T-cell (primary cell): ENCODE measurements around the gene CCDC30. TPM values are rescaled to one million over a fixed set of nuclear protein-coding genes. Genes with fewer than 3 reads are reported as not detected.
"Not testable (repeated sequence)": the region's sequence is repeated elsewhere in the genome, so short reads cannot be mapped to it uniquely, and the experiment has no call there.

Source experiments
- ATAC-seq, 4 experiments: fragments of 200-7000 bp in 3 of 4; fragments of 150-1000 bp in 1 of 4; cut with Tn5 transposase; replicated peaks in 1 of 4; 1 replicate in 3 of 4; 2 replicates in 1 of 4; pipeline ENCODE4 v1.10.0; 2021; ENCODE audit warnings: moderate library complexity in 3 of 4, mild to moderate bottlenecking in 2 of 4, moderate number of reproducible peaks in 1 of 4
- CTCF ChIA-PET, 2 donors: fragments of 300-600 bp; sonication (Branson Sonifier 250); formaldehyde crosslinking; loops; one replicate each; lab custom pipeline; 2022; ENCODE audit warnings: antibody characterized with exemption in 2 of 2; lab: Charles Lee
- POLR2A ChIA-PET, 2 donors: fragments of 300-600 bp; sonication (Branson Sonifier 250); formaldehyde crosslinking; loops; one replicate each; lab custom pipeline; 2022; ENCODE audit warnings: antibody characterized with exemption in 2 of 2; lab: Charles Lee
- DNase-seq, 35 experiments: peaks; one replicate each; pipeline versions ENCODE4 v3.0.0 to v3.0.0-alpha.2; 2013 to 2023
- H3K27ac ChIP-seq: one replicate; pipeline ENCODE4 v1.5.1; 2013; ENCODE audit warnings: low read length
- H3K27me3 ChIP-seq, 2 experiments: replicated peaks in 1 of 2; 1 replicate in 1 of 2; 2 replicates in 1 of 2; pipeline versions ENCODE4 v1.6.1 to v1.7.0; 2013; ENCODE audit warnings: low read length in 1 of 2, mixed read lengths in 1 of 2; ENCODE audit not compliant: control insufficient read depth in 2 of 2, insufficient read depth in 2 of 2; ENCODE audit errors: extremely low read depth in 1 of 2
- H3K36me3 ChIP-seq, 2 donors: 1 replicate in 1 of 2; 2 replicates in 1 of 2; pipeline versions ENCODE4 v1.6.1 to v1.7.0; 2013; ENCODE audit warnings: low read length in 1 of 2; ENCODE audit not compliant: control insufficient read depth in 2 of 2, insufficient read depth in 1 of 2; ENCODE audit errors: extremely low read depth in 1 of 2
- H3K4me1 ChIP-seq, 2 experiments: 1 replicate in 1 of 2; 2 replicates in 1 of 2; pipeline versions ENCODE4 v1.6.1 to v1.7.0; 2013; ENCODE audit warnings: low read length in 2 of 2, mixed read lengths in 1 of 2; ENCODE audit not compliant: insufficient read depth in 2 of 2, control insufficient read depth in 1 of 2; ENCODE audit errors: extremely low read depth in 1 of 2
- H3K4me3 ChIP-seq, 2 donors: 1 replicate in 1 of 2; 2 replicates in 1 of 2; pipeline versions ENCODE4 v1.5.1 to v1.7.0; 2013; ENCODE audit warnings: mild to moderate bottlenecking in 2 of 2, low read length in 1 of 2, moderate library complexity in 1 of 2; ENCODE audit not compliant: control insufficient read depth in 1 of 2; ENCODE audit errors: extremely low read depth in 1 of 2
- H3K9me3 ChIP-seq: 2 replicates; pipeline ENCODE4 v1.7.0; 2013
- H3K27ac Mint-ChIP-seq, 2 donors: one replicate each; pipeline ENCODE4 v1.8.0; 2020 to 2021; ENCODE audit warnings: mild to moderate bottlenecking in 2 of 2, mixed read lengths in 2 of 2
- H3K27me3 Mint-ChIP-seq, 2 donors: one replicate each; pipeline ENCODE4 v1.8.0; 2021 to 2022; ENCODE audit warnings: mixed read lengths in 2 of 2
- H3K36me3 Mint-ChIP-seq: one replicate; pipeline ENCODE4 v1.8.0; 2021; ENCODE audit warnings: mixed read lengths
- H3K4me1 Mint-ChIP-seq, 3 donors: one replicate each; pipeline ENCODE4 v1.8.0; 2020 to 2022; ENCODE audit warnings: mixed read lengths in 3 of 3, mild to moderate bottlenecking in 1 of 3
- H3K4me3 Mint-ChIP-seq, 3 donors: one replicate each; pipeline ENCODE4 v1.8.0; 2020 to 2022; ENCODE audit warnings: mild to moderate bottlenecking in 3 of 3, mixed read lengths in 3 of 3, moderate library complexity in 3 of 3
- H3K9me3 Mint-ChIP-seq, 3 donors: one replicate each; pipeline ENCODE4 v1.8.0; 2020 to 2022; ENCODE audit warnings: mixed read lengths in 3 of 3
- WGBS: methylation state at CpG from one replicate; pipeline ENCODE4 v1.1.5; 2013; ENCODE audit warnings: missing lambda C conversion rate; ENCODE audit not compliant: insufficient coverage; 5-methylcytosine and 5-hydroxymethylcytosine counted together
- total RNA-seq, 35 experiments: library from RNA in 6 of 35; stranded (reverse) in 6 of 35; fragments of 120-200 nt in 1 of 35; gene quantifications; one replicate each; pipeline versions ENCODE4 v1.2.1 to v1.2.4 and lab custom pipeline; 2013 to 2026

The CCDC30 gene
- total RNA-seq, 5 donors from 2014 or later (not counting 1 experiment from before 2014, with no cell fraction given): 3.3 to 6.3 (median 4.3) TPM

- Histone ChIP-seq H3K27ac (no peak overlapping the region), H3K36me3 (no peaks in the 10 kb centered on the region), H3K4me1 (no peaks in the 10 kb centered on the region), H3K27me3 (no peaks in the 10 kb centered on the region), H3K4me3 (no peak overlapping the region), H3K9me3 (no peaks in the 10 kb centered on the region)
- ATAC-seq: no peak
- Mint-ChIP-seq H3K9me3 (no peaks in the 10 kb centered on the region), H3K27ac (no peak overlapping the region), H3K4me1 (no peaks in the 10 kb centered on the region), H3K27me3 (no peaks in the 10 kb centered on the region), H3K4me3 (no peak overlapping the region), H3K36me3 (peaks cover 6% of the 10 kb centered on the region)
- ChIA-PET CTCF (no interaction called here), POLR2A (no interaction called here)
- DNase-seq: no peak
- WGBS: 0% methylated on average over 1 of the region's 2 CpGs
These were observed 155.8 kb downstream of the CCDC30 start for GRCh38 chr1:42618866-42619265.

GRCh38 chr1:42620307-42620706 is 157.2 kb downstream of the CCDC30 start:
- WGBS: no CpG with 5 or more reads among the region's 2 CpGs
- H3K36me3 Mint-ChIP-seq: peaks cover 3% of the 10 kb centered on the region
- H3K4me3 ChIP-seq: no peak overlapping the region
- H3K9me3 Mint-ChIP-seq: no peaks in the 10 kb centered on the region
- no peaks in the 10 kb centered on the region for H3K4me1 Mint-ChIP-seq
- no peak for ATAC-seq
- POLR2A ChIA-PET: no interaction called here
- no peak for DNase-seq
- H3K27me3 Mint-ChIP-seq: no peaks in the 10 kb centered on the region
- no peak overlapping the region for H3K27ac ChIP-seq
- no peaks in the 10 kb centered on the region for H3K9me3 ChIP-seq
- no peaks in the 10 kb centered on the region for H3K36me3 ChIP-seq
- no peaks in the 10 kb centered on the region for H3K4me1 ChIP-seq
- H3K4me3 Mint-ChIP-seq: no peak overlapping the region
- H3K27me3 ChIP-seq: no peaks in the 10 kb centered on the region
- CTCF ChIA-PET: interaction anchor here in 1 of 2 donors (0.7 kb wide), 1 partner anchor 19 kb away, joined by 4 read pairs; no protein-coding TSS in a partner anchor
- H3K27ac Mint-ChIP-seq: no peak overlapping the region

GRCh38 chr1:42621180-42621579 is 158.1 kb downstream of the CCDC30 start:
- POLR2A ChIA-PET, H3K36me3 ChIP-seq, ATAC-seq, H3K27me3 ChIP-seq, H3K4me3 Mint-ChIP-seq, DNase-seq, H3K9me3 ChIP-seq, H3K9me3 Mint-ChIP-seq, H3K36me3 Mint-ChIP-seq, CTCF ChIA-PET, H3K4me1 ChIP-seq, H3K4me1 Mint-ChIP-seq, H3K27me3 Mint-ChIP-seq, H3K4me3 ChIP-seq, H3K27ac ChIP-seq, H3K27ac Mint-ChIP-seq: not testable (repeated sequence)
- WGBS: 100% methylated on average over 2 of the region's 4 CpGs

GRCh38 chr1:42627205-42627604 is 164.1 kb downstream of the CCDC30 start:
- CTCF ChIA-PET, H3K9me3 Mint-ChIP-seq: not testable (repeated sequence)
- WGBS: no CpG with 5 or more reads among the region's 3 CpGs

DNA sequence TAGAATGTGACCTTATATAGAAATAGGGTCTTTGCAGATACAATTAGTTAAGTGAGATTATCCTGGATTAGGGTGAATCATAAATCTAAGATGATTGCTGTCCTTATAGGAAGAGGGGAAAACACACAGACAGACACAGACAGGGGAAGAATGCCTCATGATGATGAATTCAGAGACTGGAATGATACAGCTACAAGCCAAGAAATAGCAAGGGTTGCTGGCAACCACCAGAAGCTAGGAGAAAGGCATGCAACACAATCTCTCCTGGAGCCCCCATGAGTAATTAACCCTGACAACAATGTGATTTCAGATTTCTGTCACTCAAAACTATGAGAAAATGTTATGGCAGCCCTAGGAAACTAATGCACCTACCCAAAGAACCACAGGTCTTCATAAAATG is 176.0 kb downstream of the CCDC30 start:
- Histone ChIP-seq H3K4me1 (no peaks in the 10 kb centered on the region), H3K36me3 (no peaks in the 10 kb centered on the region), H3K27ac (no peak overlapping the region), H3K9me3 (no peaks in the 10 kb centered on the region), H3K27me3 (no peaks in the 10 kb centered on the region), H3K4me3 (no peak overlapping the region)
- CTCF ChIA-PET: no interaction called here
- ATAC-seq (no peak), DNase-seq (no peak)
- POLR2A ChIA-PET: no interaction called here
- H3K27me3 Mint-ChIP-seq: no peaks in the 10 kb centered on the region
- no peaks in the 10 kb centered on the region for H3K9me3 Mint-ChIP-seq
- H3K4me1 Mint-ChIP-seq: no peaks in the 10 kb centered on the region
- no peak overlapping the region for H3K4me3 Mint-ChIP-seq
- no peak overlapping the region for H3K27ac Mint-ChIP-seq
- peaks cover 4% of the 10 kb centered on the region for H3K36me3 Mint-ChIP-seq

More at GRCh38 chr1:42627205-42627604, 164.1 kb downstream of the CCDC30 start:
- H3K9me3 ChIP-seq, ATAC-seq, H3K27ac ChIP-seq, H3K36me3 Mint-ChIP-seq, H3K27me3 Mint-ChIP-seq, H3K36me3 ChIP-seq, H3K4me1 ChIP-seq, DNase-seq, H3K4me1 Mint-ChIP-seq, POLR2A ChIA-PET, H3K27ac Mint-ChIP-seq, H3K4me3 Mint-ChIP-seq, H3K27me3 ChIP-seq, H3K4me3 ChIP-seq: not testable (repeated sequence)

DNA sequence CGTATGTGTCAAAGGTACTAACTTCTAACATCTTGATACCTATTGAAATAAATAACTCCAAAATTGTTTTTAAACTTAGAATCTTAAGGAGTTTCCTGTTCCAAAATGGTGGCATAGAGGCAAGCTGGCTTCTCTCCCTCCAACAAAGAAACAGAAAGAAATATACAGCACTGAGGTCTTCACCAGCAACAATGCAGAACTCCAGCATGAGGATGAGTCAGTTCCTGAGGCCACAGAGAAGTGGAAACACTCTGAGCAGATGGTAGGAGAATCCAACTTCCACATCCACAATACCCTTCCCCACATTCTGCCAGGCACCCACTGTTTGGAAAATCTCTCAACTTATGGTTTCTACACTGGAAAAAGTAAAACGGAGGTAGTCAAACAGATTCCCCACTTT is 183.0 kb downstream of the CCDC30 start:
- no peaks in the 10 kb centered on the region for H3K27me3 ChIP-seq
- no peak overlapping the region for H3K27ac Mint-ChIP-seq
- peaks cover 0 to 11% (median 5%) of the 10 kb centered on the region in 3 donors for H3K9me3 Mint-ChIP-seq
- ATAC-seq (no peak), DNase-seq (no peak)
- no peaks in the 10 kb centered on the region for H3K9me3 ChIP-seq
- peaks cover 26% of the 10 kb centered on the region for H3K36me3 Mint-ChIP-seq
- no peaks in the 10 kb centered on the region for H3K4me1 ChIP-seq
- 100% methylated on average over 1 of the region's 2 CpGs for WGBS
- no peak overlapping the region for H3K27ac ChIP-seq
- H3K4me1 Mint-ChIP-seq: no peaks in the 10 kb centered on the region
- H3K4me3 Mint-ChIP-seq: no peak overlapping the region
- H3K27me3 Mint-ChIP-seq: no peaks in the 10 kb centered on the region
- ChIA-PET POLR2A (interaction anchor here in 1 of 2 donors (0.5 kb wide), 1 partner anchor 29 kb away, joined by 3 read pairs; no protein-coding TSS in a partner anchor), CTCF (no interaction called here)
- H3K36me3 ChIP-seq: no peaks in the 10 kb centered on the region
- no peak overlapping the region for H3K4me3 ChIP-seq
